NCI-H1930 (cell line): Measurements from ENCODE around the gene SLC25A11.
"Not testable (repeated sequence)": the region's sequence is repeated elsewhere in the genome, so short reads cannot be mapped to it uniquely, and the experiment has no call there.

Experiments
- DNase-seq, 2 experiments: peaks; one replicate each; lab custom pipeline; 2025; lab: John Stamatoyannopoulos, UW

SLC25A11 gene

GRCh38 chr17:4945176-4945943, 5.5 kb upstream of the SLC25A11 start:
- no peak for DNase-seq

GRCh38 chr17:4944554-4945175, 4.8 kb upstream of the SLC25A11 start:
- DNase-seq = no peak

DNA sequence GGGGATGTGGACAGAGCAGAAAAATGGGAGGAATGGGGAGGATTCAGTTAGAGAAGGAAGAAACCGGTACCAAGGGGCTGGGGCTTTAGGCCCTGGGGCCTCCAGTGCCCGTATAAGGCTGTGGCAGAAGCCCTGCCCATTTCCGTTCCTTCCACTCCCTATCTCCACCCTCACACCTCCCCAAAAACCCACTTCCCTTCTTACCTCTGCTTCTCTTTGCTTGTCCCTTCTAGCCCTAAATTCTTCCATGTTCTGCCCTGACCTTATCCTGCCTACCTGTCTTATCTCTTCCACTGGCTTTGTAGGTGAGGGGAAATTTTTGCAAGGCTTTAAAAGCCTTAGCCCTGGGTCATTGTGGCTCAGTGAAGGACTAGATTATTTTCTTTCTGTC, 4.3 kb upstream of the SLC25A11 start:
- DNase-seq = no peak

GRCh38 chr17:4942760-4943508, 3.1 kb upstream of the SLC25A11 start:
- no peak for DNase-seq

- no peak for DNase-seq
Observed at GRCh38 chr17:4941319-4941610, 1.4 kb upstream of the SLC25A11 start.

DNA sequence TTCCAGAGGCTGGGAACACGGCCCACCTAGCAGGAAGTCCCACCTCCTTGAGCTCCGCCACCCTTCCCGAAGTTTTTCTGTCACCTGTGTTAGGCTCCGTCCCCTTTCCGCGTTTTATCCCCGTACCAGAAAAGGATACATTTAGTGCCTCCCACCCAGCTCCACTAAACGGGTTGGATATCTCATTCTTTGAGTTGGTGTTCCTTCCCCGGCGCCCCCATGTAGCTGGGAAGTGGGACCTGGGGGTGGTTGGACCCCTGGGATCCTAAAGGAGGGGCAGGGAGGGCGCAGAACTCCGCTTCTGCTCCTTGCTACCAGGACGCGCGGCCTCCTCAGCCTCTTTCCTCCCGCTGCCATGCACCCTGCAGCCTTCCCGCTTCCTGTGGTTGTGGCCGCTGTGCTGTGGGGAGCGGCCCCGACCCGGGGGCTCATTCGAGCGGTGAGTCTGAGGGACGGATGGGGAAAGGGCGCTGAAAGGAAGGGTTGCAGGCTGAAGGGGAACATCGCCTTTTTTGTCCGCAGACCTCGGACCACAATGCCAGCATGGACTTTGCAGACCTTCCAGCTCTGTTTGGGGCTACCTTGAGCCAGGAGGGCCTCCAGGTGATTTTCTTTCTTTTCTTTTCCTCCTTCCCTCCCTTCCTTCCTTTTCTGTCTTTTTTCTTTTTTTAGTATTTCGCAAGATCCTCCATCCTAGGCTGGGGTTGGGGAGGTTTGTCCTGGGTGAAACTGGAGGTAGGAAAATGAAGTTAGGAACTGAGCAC, 891 bp upstream of the SLC25A11 start:
- DNase-seq = no peak

DNA sequence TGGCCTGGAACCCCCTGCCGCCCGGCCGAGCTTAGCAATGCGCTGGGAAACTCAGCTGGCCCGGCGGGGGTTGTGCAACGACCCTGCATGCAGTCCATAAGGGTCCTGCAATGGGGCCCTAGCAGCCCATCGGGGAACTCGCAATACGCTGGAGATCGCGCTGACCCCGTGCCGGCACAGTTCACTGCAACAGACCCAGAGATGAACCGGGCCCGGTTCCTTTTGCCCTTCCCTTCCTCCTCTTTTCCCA, 375 bp downstream of the SLC25A11 start:
- DNase-seq = no peak

DNA sequence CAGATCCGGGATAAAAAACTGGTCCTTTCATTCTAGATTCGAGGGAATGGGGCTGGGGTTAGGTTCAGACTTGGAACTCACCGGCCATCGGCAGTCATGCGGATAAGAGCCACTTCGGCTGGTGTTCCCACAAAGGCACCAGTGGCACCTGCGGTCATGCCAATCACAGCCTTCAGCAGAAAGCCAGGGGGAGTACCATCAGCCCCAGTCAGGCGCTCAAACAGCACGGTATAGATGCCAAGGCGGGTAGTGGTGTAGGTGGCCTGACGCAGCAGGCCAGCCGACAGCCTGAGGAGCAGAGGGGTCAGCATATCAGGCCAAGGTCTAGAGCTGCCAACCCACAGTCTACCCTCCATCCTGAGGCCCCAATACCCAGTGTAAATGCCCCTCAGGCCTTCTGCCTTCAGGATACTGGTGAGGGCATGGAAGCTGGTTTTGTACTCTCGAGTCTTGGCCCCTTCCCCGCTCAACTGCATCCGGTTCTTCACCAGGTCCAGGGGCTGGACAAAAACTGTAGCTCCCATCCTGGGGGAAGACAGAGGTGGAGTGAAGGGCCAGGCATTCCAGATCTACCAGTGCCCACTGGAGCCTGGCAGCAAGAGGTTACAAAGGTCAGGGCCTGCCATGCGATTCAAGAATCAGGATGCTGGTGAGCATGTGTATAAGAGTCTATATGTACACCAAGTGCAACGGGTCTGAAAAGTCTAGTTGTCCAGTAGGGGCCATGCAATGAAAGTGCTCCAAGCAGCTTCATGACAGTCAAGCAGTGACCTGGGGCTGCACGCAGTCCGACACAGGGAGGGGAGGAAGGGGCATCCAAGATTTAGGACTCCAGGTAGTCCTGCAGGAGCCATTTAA, 929 bp downstream of the SLC25A11 start:
- DNase-seq = no peak

GRCh38 chr17:4938069-4938491, 1.8 kb downstream of the SLC25A11 start:
- no peak for DNase-seq

DNA sequence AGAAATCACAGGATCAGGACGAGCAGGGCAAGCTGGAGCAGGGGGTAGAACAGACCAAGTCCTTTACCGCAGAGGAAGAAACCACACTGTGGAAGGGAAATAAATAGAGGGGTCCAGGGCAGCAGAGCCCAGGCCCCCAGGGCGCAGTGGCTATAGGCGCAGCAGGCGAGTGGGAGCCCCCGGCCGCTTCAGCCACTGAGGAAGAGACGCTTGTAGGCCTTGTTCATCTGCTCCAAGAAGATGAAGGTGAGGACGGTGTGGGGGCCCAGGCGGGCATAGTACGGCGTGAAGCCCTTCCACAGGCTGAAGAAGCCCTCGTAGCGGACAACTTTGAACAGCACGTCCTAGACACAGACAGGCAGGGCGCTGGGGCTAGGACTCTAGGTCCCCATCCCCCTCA, 2.3 kb downstream of the SLC25A11 start:
- DNase-seq = no peak

DNA sequence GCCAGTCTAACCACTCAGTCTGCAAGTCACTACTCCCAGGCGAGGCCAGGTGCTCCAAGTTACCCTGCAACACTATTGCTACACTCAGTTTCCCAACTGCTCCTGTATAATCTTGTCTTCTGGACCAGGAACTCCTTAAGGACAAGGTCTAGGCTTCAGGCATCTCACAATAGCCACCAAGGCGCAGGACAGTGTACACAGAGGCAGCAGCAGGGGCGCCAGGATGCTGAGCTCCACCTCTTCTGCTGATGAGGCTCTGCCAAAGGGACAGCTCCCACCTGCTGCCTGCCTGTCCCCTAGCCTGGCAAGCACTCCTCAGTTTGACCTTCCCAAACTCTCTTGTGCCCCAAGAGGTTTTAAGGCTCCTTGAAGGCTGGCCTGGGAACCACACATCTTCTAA, 3.4 kb downstream of the SLC25A11 start:
- no peak for DNase-seq

- no peak for DNase-seq
Observed at GRCh38 chr17:4935650-4936049, 4.2 kb downstream of the SLC25A11 start.

- no peak for DNase-seq
Observed at GRCh38 chr17:4934173-4934979, 5.5 kb downstream of the SLC25A11 start.

DNA sequence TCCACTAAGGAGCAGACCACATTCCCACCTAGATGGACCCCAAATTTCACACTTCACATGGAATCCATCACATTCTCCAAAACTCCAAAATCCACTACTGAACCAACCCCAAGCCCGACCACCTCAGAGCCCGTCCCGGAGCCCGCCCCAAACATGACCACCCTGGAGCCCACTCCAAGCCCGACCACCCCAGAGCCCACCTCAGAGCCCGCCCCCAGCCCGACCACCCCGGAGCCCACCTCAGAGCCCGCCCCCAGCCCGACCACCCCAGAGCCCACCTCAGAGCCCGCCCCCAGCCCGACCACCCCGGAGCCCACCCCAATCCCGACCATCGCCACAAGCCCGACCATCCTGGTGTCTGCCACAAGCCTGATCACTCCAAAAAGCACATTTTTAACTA, 6.2 kb downstream of the SLC25A11 start:
- no peak for DNase-seq

GRCh38 chr17:4932756-4933155, 7.1 kb downstream of the SLC25A11 start:
- DNase-seq = no peak

DNA sequence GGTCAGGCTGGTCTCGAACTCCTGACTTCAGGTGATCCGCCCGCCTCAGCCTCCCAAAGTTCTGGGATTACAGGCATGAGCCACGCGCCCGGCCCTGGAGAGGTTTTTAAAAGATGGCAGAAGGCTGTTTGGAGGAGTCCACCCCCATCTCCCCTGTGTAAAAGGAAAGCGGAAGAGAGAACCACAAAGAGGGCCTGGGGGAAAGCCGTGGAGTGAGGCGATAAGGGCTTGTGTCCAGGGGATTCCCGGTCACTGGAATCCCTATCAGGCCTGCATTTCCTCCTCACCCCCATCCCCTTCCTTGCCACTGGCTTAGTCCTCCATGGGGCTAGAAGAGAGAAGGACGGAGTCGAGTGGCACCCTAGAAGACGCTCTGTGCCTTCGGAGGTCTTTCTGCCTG, 7.9 kb downstream of the SLC25A11 start, which contains the start of gene GP1BA:
TSS of gene GP1BA (plus strand) at position 315 of the 400 bp plus-strand sequence. CDS start 328 bp downstream, outside the sequence.
- DNase-seq = no peak

GRCh38 chr17:4928881-4929280, 11.0 kb downstream of the SLC25A11 start:
- DNase-seq = no peak

- not testable (repeated sequence) for DNase-seq
Observed at GRCh38 chr17:4926577-4927335, 13.1 kb downstream of the SLC25A11 start.

- DNase-seq = no peak
Observed at GRCh38 chr17:4921320-4921719, 18.5 kb downstream of the SLC25A11 start.
